Measurements from ENCODE around the gene RUSC1. TPM values are rescaled to one million over a fixed set of nuclear protein-coding genes. Genes with fewer than 3 reads are reported as not detected.

Gene RUSC1
- total and polyA plus RNA-seq, 2 donors (not counting 3 experiments of a cell fraction or from before 2014, with no cell fraction given): 42.4 to 46.6 TPM

DNA sequence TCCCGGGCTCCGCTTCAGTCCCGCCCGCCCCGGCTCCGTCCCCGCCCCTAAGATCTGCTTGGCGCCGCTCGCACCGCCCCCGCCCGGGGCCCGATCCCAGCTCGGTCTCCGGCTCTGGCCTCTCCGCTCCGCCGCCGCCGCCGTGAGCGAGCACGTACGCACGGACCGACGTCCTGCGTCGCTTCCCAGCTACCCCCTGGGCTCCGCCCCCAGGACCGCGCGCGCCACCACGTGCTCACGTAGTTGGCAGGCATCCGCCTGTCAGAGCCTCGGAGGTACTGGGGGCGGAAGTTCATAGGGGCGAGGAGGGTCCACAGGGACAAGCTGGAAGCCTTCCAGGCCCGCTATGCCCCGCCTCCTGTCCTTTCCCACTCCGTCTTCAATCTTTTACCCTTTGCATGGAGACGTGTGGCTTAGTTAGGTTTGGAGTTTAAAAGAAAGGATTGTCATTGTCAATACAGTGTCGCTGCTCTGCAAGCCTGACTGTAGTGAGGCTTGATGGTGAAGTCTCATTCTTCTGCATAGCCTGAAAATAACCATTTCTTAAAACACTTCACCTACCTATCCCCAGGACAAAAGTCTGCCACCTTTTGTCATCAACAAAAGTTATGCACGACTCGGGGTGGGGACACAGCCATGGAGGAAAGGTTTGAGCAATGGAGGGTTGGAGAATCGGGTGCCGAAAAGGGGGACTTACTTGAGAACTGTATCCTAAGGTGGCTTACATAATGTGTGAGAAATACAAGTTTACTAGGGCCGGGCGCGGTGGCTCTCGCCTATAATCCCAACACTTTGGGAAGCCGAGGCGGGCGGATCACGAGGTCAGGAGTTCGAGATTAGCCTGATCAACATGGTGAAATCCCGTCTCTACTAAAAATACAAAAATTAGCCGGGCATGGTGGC is 47.1 kb upstream of the RUSC1 start, which contains the start of gene CLK2:
CLK2 (minus strand) TSS at position 162 of the 903 bp plus-strand sequence. CDS start 2,527 bp downstream, outside the sequence.
- BruUV-seq (replicated peaks): no TSS peak
- peaks cover 0 to 2% of the 10 kb centered on the region in 2 experiments for H3K27me3 ChIP-seq (ENCODE audit: control insufficient read depth in 2 of 2, insufficient read depth in 2 of 2, low read length in 2 of 2)
- FAIRE-seq (peak; percentile 99), DNase-seq (ENCODE audit: low read depth, low spot score) (peak; percentile 96)
- H3K4me2 ChIP-seq (ENCODE audit: insufficient read depth, low read length): peak within 1 kb of the TSS; percentile 63
- POLR2A ChIA-PET: interaction anchor here (0.6 to 1.7 kb wide), 6 partner anchors 11 to 49 kb away, joined by 3 to 12 read pairs (median 4); partner anchors contain the start of genes RUSC1 and SCAMP3
- CTCF ChIA-PET: interaction anchor here (0.8 to 2.5 kb wide), 11 partner anchors 10 to 375 kb away, joined by 3 to 19 read pairs (median 4); partner anchors contain the start of genes FDPS, RUSC1 and SCAMP3
- H3K36me3 ChIP-seq (ENCODE audit: control insufficient read depth in 2 of 2, extremely low read depth in 1 of 2, insufficient read depth in 2 of 2, low read length in 2 of 2): peaks cover 14 to 17% of the 10 kb centered on the region in 2 experiments
- peak; percentile 75 for TF ChIP-seq POLR2AphosphoS5 (IDR thresholded peaks at IDR 0.05; ENCODE audit: insufficient read depth, low read depth, low read length)
- no peak for TF ChIP-seq GATA2 (IDR thresholded peaks at IDR 0.05; ENCODE audit: insufficient read depth, insufficient read length, low read depth, low read length)
- no peak for TF ChIP-seq JUN (IDR thresholded peaks at IDR 0.05; ENCODE audit: borderline replicate concordance, insufficient read depth, insufficient read length, low read depth)
- peak; percentile 69 for TF ChIP-seq POLR2A (IDR thresholded peaks at IDR 0.05; ENCODE audit: low read depth, low read length)
- peak; percentile 22 for TF ChIP-seq MYC (IDR thresholded peaks at IDR 0.05; ENCODE audit: low read depth, low read length)
- TF ChIP-seq EZH2 (IDR thresholded peaks at IDR 0.05; ENCODE audit: borderline replicate concordance, low read depth, low read length, severe bottlenecking): no peak
- TF ChIP-seq, protein P1, sequence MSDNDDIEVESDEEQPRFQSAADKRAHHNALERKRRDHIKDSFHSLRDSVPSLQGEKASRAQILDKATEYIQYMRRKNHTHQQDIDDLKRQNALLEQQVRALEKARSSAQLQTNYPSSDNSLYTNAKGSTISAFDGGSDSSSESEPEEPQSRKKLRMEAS (IDR thresholded peaks at IDR 0.05; ENCODE audit: insufficient read depth, insufficient read length): peak; percentile 97
- TF ChIP-seq, protein P2, sequence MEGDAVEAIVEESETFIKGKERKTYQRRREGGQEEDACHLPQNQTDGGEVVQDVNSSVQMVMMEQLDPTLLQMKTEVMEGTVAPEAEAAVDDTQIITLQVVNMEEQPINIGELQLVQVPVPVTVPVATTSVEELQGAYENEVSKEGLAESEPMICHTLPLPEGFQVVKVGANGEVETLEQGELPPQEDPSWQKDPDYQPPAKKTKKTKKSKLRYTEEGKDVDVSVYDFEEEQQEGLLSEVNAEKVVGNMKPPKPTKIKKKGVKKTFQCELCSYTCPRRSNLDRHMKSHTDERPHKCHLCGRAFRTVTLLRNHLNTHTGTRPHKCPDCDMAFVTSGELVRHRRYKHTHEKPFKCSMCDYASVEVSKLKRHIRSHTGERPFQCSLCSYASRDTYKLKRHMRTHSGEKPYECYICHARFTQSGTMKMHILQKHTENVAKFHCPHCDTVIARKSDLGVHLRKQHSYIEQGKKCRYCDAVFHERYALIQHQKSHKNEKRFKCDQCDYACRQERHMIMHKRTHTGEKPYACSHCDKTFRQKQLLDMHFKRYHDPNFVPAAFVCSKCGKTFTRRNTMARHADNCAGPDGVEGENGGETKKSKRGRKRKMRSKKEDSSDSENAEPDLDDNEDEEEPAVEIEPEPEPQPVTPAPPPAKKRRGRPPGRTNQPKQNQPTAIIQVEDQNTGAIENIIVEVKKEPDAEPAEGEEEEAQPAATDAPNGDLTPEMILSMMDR (IDR thresholded peaks at IDR 0.05; ENCODE audit: extremely low read depth in 1 of 2, insufficient read depth in 1 of 2, low read depth in 1 of 2, low read length in 2 of 2): no peak
- no peak for TF ChIP-seq FOS (IDR thresholded peaks at IDR 0.05; ENCODE audit: borderline replicate concordance, insufficient read depth, low read length)
- peaks cover 26% of the 10 kb centered on the region for H3K79me2 ChIP-seq (ENCODE audit: control insufficient read depth, insufficient read depth, low read length)
- peak within 1 kb of the TSS; percentile 80 to 93 (median 86) for H3K4me3 ChIP-seq (replicated peaks in 1 of 3; ENCODE audit: insufficient read depth in 1 of 3, low read depth in 1 of 3, low read length in 3 of 3)
- H3K9me1 ChIP-seq (replicated peaks; ENCODE audit: control insufficient read depth, extremely low read depth, insufficient read depth, low read length): no peaks in the 10 kb centered on the region
- peak within 1 kb of the TSS; percentile 11 for H3K27ac ChIP-seq (ENCODE audit: insufficient read depth, low read depth, low read length)
- peaks cover 20% of the 10 kb centered on the region for H3K4me1 ChIP-seq (ENCODE audit: control insufficient read depth, extremely low read depth, insufficient read depth, low read length)
- H3K9me3 ChIP-seq (replicated peaks; ENCODE audit: control insufficient read depth, insufficient read depth, low read length): no peaks in the 10 kb centered on the region
- H2AFZ ChIP-seq (ENCODE audit: low read depth, low read length): peak within 1 kb of the TSS; percentile 37
- dilution Hi-C loops (cut with MboI; ENCODE audit: extremely low pct_ligation_motif_present, low sequenced_read_pairs): no loop called here
- H3K9ac ChIP-seq (replicated peaks; ENCODE audit: extremely low read depth, insufficient read depth, low read length): peak within 1 kb of the TSS; percentile 74
- intact Hi-C loops (cut with micrococcal nuclease): loop anchor here (1.0 to 2.0 kb wide), 4 partner anchors 11 to 50 kb away; partner anchors contain the start of genes ENTREP3 and SCAMP3
- no peaks in the 10 kb centered on the region for H4K20me1 ChIP-seq (replicated peaks; ENCODE audit: control insufficient read depth, extremely low read depth, insufficient read depth, low read length)

Measured in endothelial cell of umbilical vein (primary cell).